HG02885 (cell line): ENCODE data around the gene REC114.
"Not testable (repeated sequence)": the region's sequence is repeated elsewhere in the genome, so short reads cannot be mapped to it uniquely, and the experiment has no call there.

Experiments
- ATAC-seq: cut with Tn5 transposase; IDR thresholded peaks from one replicate; pipeline ENCODE4 v1.9.1; 2021; ENCODE audit warnings: mild to moderate bottlenecking; ENCODE audit not compliant: unreplicated experiment, poor library complexity

The REC114 gene

GRCh38 chr15:73442968-73443367 lies at the start of gene REC114:
Gene REC114 (plus strand): TSS chr15:73443164. CDS start chr15:73443186, 22 bp downstream.
- no peak for ATAC-seq

- ATAC-seq = no peak
These were observed 49.6 kb upstream of the REC114 start for GRCh38 chr15:73393336-73393735.

GRCh38 chr15:73394782-73395181 lies 48.2 kb upstream of the REC114 start:
- no peak for ATAC-seq

GRCh38 chr15:73395671-73396070 lies 47.3 kb upstream of the REC114 start:
- ATAC-seq = no peak

GRCh38 chr15:73397461-73397860 lies 45.5 kb upstream of the REC114 start:
- no peak for ATAC-seq

- ATAC-seq = no peak
These were observed 44.1 kb upstream of the REC114 start for GRCh38 chr15:73398861-73399260.

- not testable (repeated sequence) for ATAC-seq
These were observed 42.7 kb upstream of the REC114 start for GRCh38 chr15:73400222-73400621.

- ATAC-seq = no peak
These were observed 39.8 kb upstream of the REC114 start for GRCh38 chr15:73403171-73403570.

- no peak for ATAC-seq
These were observed 28.1 kb upstream of the REC114 start for GRCh38 chr15:73414876-73415275.

- ATAC-seq = no peak
These were observed 18.5 kb upstream of the REC114 start for GRCh38 chr15:73424506-73424905.

- ATAC-seq = no peak
These were observed 17.5 kb upstream of the REC114 start for GRCh38 chr15:73425510-73425909.

GRCh38 chr15:73426323-73426994 lies 16.5 kb upstream of the REC114 start:
- no peak for ATAC-seq

GRCh38 chr15:73431329-73431728 lies 11.6 kb upstream of the REC114 start:
- ATAC-seq = not testable (repeated sequence)

GRCh38 chr15:73433873-73434272 lies 9.1 kb upstream of the REC114 start:
- no peak for ATAC-seq

- no peak for ATAC-seq
These were observed 6.4 kb upstream of the REC114 start for GRCh38 chr15:73436613-73437012.

- no peak for ATAC-seq
These were observed 5.3 kb upstream of the REC114 start for GRCh38 chr15:73437543-73438109.

GRCh38 chr15:73438651-73439050 lies 4.3 kb upstream of the REC114 start:
- ATAC-seq = no peak

GRCh38 chr15:73440571-73440970 lies 2.4 kb upstream of the REC114 start:
- ATAC-seq = no peak

GRCh38 chr15:73442421-73442820 lies 543 bp upstream of the REC114 start:
- ATAC-seq = no peak

GRCh38 chr15:73447471-73447870 lies 4.5 kb downstream of the REC114 start:
- not testable (repeated sequence) for ATAC-seq

- not testable (repeated sequence) for ATAC-seq
These were observed 5.3 kb downstream of the REC114 start for GRCh38 chr15:73448158-73448758.

- not testable (repeated sequence) for ATAC-seq
These were observed 7.0 kb downstream of the REC114 start for GRCh38 chr15:73449980-73450379.
